GM12878 (cell line): Measurements from ENCODE around the gene NTSR1. TPM values are rescaled to one million over a fixed set of nuclear protein-coding genes. Genes with fewer than 3 reads are reported as not detected.

Source experiments
- ATAC-seq: fragments of 200-7000 bp; cut with Tn5 transposase; 3 replicates; pipeline ENCODE4 v1.9.1; 2020; ENCODE audit warnings: mild to moderate bottlenecking, moderate library complexity
- BruUV-seq: library from RNA; stranded (reverse); fragments of 400-500 nt; replicated peaks from 2 replicates; lab custom pipeline; 2021; lab: Mats Ljungman, UMichigan
- CTCF ChIA-PET: fragments of 300-600 bp; sonication (Branson Sonifier 250); formaldehyde crosslinking; extraction: SDS; loops from one replicate; lab custom pipeline; 2021; ENCODE audit warnings: inconsistent platforms; lab: Yijun Ruan, JAX
- POLR2A ChIA-PET: fragments of 350-600 bp; formaldehyde crosslinking; extraction: SDS; loops from one replicate; lab custom pipeline; 2021; ENCODE audit warnings: inconsistent platforms; lab: Charles Lee
- RAD21 ChIA-PET: fragments of 300-600 bp; sonication (Branson Sonifier 250); formaldehyde crosslinking; loops from one replicate; lab custom pipeline; 2023; ENCODE audit warnings: antibody characterized with exemption; ENCODE audit not compliant: unreplicated experiment; lab: Charles Lee
- SMC1A ChIA-PET: fragments of 300-600 bp; sonication (Branson Sonifier 250); formaldehyde crosslinking; loops from one replicate; lab custom pipeline; 2023; ENCODE audit not compliant: unreplicated experiment, uncharacterized antibody; lab: Charles Lee
- DNase-seq: peaks from one replicate; pipeline ENCODE4 v3.0.0-alpha.2; 2011; ENCODE audit warnings: low read depth, low spot score
- FAIRE-seq: peaks from 3 replicates; lab custom pipeline; 2011; peaks lifted over from hg19 to GRCh38; lab: Jason Lieb, UNC
- H2AFZ ChIP-seq: 2 replicates; pipeline ENCODE4 v1.6.0; 2011; ENCODE audit warnings: low read depth, low read length, control low read depth; ENCODE audit not compliant: control insufficient read depth
- H3K27ac ChIP-seq: 2 replicates; pipeline ENCODE4 v1.5.1; 2011; ENCODE audit warnings: control low read depth; ENCODE audit not compliant: control insufficient read depth, insufficient read depth
- H3K27me3 ChIP-seq, 2 experiments: replicated peaks in 1 of 2; 2 replicates each; pipeline versions ENCODE4 v1.6.0 to v1.6.1; 2011; ENCODE audit warnings: low read length in 1 of 2; ENCODE audit not compliant: control insufficient read depth in 2 of 2, insufficient read depth in 2 of 2
- H3K36me3 ChIP-seq, 2 experiments: 2 replicates each; pipeline ENCODE4 v1.5.1; 2011; ENCODE audit warnings: low read length in 1 of 2; ENCODE audit not compliant: control insufficient read depth in 2 of 2, insufficient read depth in 2 of 2
- H3K4me1 ChIP-seq: 2 replicates; pipeline ENCODE4 v1.6.1; 2011; ENCODE audit warnings: mild to moderate bottlenecking, low read length, moderate library complexity, mixed read lengths; ENCODE audit not compliant: control insufficient read depth, insufficient read depth
- H3K4me2 ChIP-seq: 2 replicates; pipeline ENCODE4 v1.6.0; 2011; ENCODE audit warnings: control low read depth; ENCODE audit not compliant: control insufficient read depth, insufficient read depth
- H3K4me3 ChIP-seq: fragments of 200-600 bp; sonication (generic); 2 replicates; pipeline ENCODE4 v1.5.1; 2016
- H3K79me2 ChIP-seq: 2 replicates; pipeline ENCODE4 v1.6.0; 2011; ENCODE audit warnings: low read length; ENCODE audit not compliant: control insufficient read depth, insufficient read depth
- H3K9ac ChIP-seq: 2 replicates; pipeline ENCODE4 v1.8.0; 2011; ENCODE audit warnings: low read length, control low read depth, mixed read lengths; ENCODE audit not compliant: control insufficient read depth, insufficient read depth
- H3K9me3 ChIP-seq: replicated peaks from 3 replicates; pipeline ENCODE4 v1.5.1; 2011; ENCODE audit warnings: mild to moderate bottlenecking, low read length; ENCODE audit not compliant: control insufficient read depth, insufficient read depth
- H4K20me1 ChIP-seq: 2 replicates; pipeline ENCODE4 v1.6.0; 2011; ENCODE audit not compliant: control insufficient read depth, insufficient read depth
- HCFC1 ChIP-seq: fragments of 150-350 bp; IDR thresholded peaks from 2 replicates; pipeline ENCODE4 v1.6.1; 2014; ENCODE audit warnings: low read length
- IRF4 ChIP-seq: IDR thresholded peaks from 2 replicates; pipeline ENCODE4 v1.6.1; 2011; ENCODE audit warnings: low read depth, low read length
- JUND ChIP-seq: IDR thresholded peaks from 2 replicates; pipeline ENCODE4 v1.6.1; 2012; ENCODE audit warnings: low read depth, mild to moderate bottlenecking, low read length, improper control_type of control experiment, moderate library complexity
- MEF2B ChIP-seq: fragments of 450-650 bp; IDR thresholded peaks from 2 replicates; pipeline ENCODE4 v1.6.1; 2018; ENCODE audit warnings: mild to moderate bottlenecking, moderate library complexity; ENCODE audit not compliant: partially characterized antibody, poor library complexity, severe bottlenecking
- NR2C2 ChIP-seq: IDR thresholded peaks from 2 replicates; pipeline ENCODE4 v1.6.1; 2011; ENCODE audit warnings: borderline replicate concordance, low read depth; ENCODE audit not compliant: control insufficient read depth, insufficient read length
- POLR2A ChIP-seq: IDR thresholded peaks from 2 replicates; pipeline ENCODE4 v1.6.1; 2011; ENCODE audit warnings: low read depth, mild to moderate bottlenecking, low read length
- POLR2AphosphoS5 ChIP-seq: IDR thresholded peaks from 2 replicates; pipeline ENCODE4 v1.6.1; 2011; ENCODE audit warnings: mild to moderate bottlenecking, low read length, inconsistent platforms
- RAD51 ChIP-seq: fragments of 450-650 bp; IDR thresholded peaks from 2 replicates; pipeline ENCODE4 v1.6.1; 2016; ENCODE audit warnings: moderate library complexity, mild to moderate bottlenecking, inconsistent platforms
- SMAD1 ChIP-seq: fragments of 450-650 bp; IDR thresholded peaks from 2 replicates; pipeline ENCODE4 v1.6.1; 2018; ENCODE audit warnings: mild to moderate bottlenecking, low read depth; ENCODE audit not compliant: partially characterized antibody
- SP1 ChIP-seq: IDR thresholded peaks from one replicate; pipeline ENCODE4 v1.6.1; 2011; ENCODE audit warnings: low read depth, low read length
- SREBF2 ChIP-seq: IDR thresholded peaks from 2 replicates; pipeline ENCODE4 v1.6.1; 2012; ENCODE audit warnings: mild to moderate bottlenecking, low read length
- TCF12 ChIP-seq: IDR thresholded peaks from 2 replicates; pipeline ENCODE4 v1.6.1; 2011; ENCODE audit warnings: low read depth, mild to moderate bottlenecking, low read length
- ZNF207 ChIP-seq: fragments of 450-650 bp; IDR thresholded peaks from 2 replicates; pipeline ENCODE4 v1.6.1; 2014; ENCODE audit warnings: antibody characterized with exemption, mild to moderate bottlenecking, borderline replicate concordance
- WGBS: methylation state at CpG from one replicate; pipeline ENCODE4 v1.1.6; 2016; ENCODE audit warnings: low lambda C conversion rate; ENCODE audit not compliant: insufficient replicate concordance, insufficient coverage; ENCODE audit errors: missing lambda C conversion rate; 5-methylcytosine and 5-hydroxymethylcytosine counted together
- in situ Hi-C: fragments of 300-500 bp; cut with MboI; formaldehyde crosslinking; loops from 9 replicates; pipeline ENCODE4 v1.14.3; 2018; ENCODE audit warnings: mixed read lengths
- intact Hi-C: fragments of 100-400 bp; cut with micrococcal nuclease; formaldehyde crosslinking; loops from one replicate; pipeline ENCODE4 v1.14.2; 2022; ENCODE audit not compliant: unreplicated experiment
- polyA plus RNA-seq, 11 experiments: library from polyadenylated mRNA; depleted of rRNA in 4 of 11; unstranded in 6 of 11; stranded (reverse) in 5 of 11; fragments of >200 nt; fragmentation: Nextera tagmentation in 4 of 11; fragmentation: Illumina TruSeq in 1 of 11; extraction: Ambion mirVana in 4 of 11; extraction: Trizol in 1 of 11; gene quantifications; 1 replicate in 1 of 11; 2 replicates in 10 of 11; pipeline versions ENCODE4 v1.2.1 to v1.2.3, GENCODE V29; 2011 to 2016; ENCODE audit warnings: inconsistent platforms in 2 of 11, missing spikeins in 2 of 11, low read depth in 1 of 11
- total RNA-seq, 4 experiments: library from RNA; depleted of rRNA in 3 of 4; stranded (reverse); fragments of >200 nt in 3 of 4; fragmentation: Illumina TruSeq in 1 of 4; extraction: Trizol in 1 of 4; gene quantifications; 2 replicates each; pipeline versions ENCODE4 v1.2.1 to v1.2.3, GENCODE V29; 2013 to 2021
- TF ChIP-seq, protein P1 (sequence below): fragments of 450-650 bp; IDR thresholded peaks from 2 replicates; pipeline ENCODE4 v1.6.1; 2017; ENCODE audit warnings: low read depth, mild to moderate bottlenecking, moderate library complexity
- TF ChIP-seq, protein P2 (sequence below): IDR thresholded peaks from 2 replicates; pipeline ENCODE4 v1.6.1; 2012; ENCODE audit warnings: mild to moderate bottlenecking, low read depth, low read length
- TF ChIP-seq, protein P3 (sequence below): IDR thresholded peaks from 2 replicates; pipeline ENCODE4 v1.6.1; 2011; ENCODE audit warnings: borderline replicate concordance, low read depth, mild to moderate bottlenecking, moderate library complexity, mixed read lengths, low read length; ENCODE audit not compliant: insufficient read depth; ENCODE audit errors: extremely low read length
- TF ChIP-seq, protein P4 (sequence below): fragments of 450-650 bp; IDR thresholded peaks from 2 replicates; pipeline ENCODE4 v1.6.1; 2017; ENCODE audit warnings: mild to moderate bottlenecking

NTSR1 gene
- total and polyA plus RNA-seq, 10 of the 15 experiments (the other 5 are each of a cell fraction or from before 2014, with no cell fraction given): not detected

DNA sequence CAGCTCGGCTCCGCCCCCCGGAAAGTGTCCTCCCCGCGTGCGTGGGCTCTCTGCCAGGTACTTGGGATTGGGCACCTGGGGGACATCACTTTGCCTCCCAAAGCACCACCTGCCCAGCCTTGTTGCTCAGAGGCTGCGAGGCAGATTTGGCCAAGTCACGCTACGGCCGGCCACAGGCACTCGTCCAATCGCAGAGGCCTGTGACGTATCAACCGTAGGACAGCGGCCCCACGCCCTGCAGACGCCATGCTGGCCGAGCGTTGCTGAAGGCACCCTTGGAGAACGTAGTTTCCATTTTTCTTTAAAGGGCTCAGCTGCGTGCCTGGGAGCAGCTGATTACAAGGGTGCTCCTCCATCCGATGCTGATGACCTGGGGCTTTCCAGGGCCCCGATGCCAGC is 3.1 kb downstream of the NTSR1 start (continued):
- TF ChIP-seq, protein P1, sequence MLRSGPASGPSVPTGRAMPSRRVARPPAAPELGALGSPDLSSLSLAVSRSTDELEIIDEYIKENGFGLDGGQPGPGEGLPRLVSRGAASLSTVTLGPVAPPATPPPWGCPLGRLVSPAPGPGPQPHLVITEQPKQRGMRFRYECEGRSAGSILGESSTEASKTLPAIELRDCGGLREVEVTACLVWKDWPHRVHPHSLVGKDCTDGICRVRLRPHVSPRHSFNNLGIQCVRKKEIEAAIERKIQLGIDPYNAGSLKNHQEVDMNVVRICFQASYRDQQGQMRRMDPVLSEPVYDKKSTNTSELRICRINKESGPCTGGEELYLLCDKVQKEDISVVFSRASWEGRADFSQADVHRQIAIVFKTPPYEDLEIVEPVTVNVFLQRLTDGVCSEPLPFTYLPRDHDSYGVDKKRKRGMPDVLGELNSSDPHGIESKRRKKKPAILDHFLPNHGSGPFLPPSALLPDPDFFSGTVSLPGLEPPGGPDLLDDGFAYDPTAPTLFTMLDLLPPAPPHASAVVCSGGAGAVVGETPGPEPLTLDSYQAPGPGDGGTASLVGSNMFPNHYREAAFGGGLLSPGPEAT: no peak
- TF ChIP-seq, protein P2, sequence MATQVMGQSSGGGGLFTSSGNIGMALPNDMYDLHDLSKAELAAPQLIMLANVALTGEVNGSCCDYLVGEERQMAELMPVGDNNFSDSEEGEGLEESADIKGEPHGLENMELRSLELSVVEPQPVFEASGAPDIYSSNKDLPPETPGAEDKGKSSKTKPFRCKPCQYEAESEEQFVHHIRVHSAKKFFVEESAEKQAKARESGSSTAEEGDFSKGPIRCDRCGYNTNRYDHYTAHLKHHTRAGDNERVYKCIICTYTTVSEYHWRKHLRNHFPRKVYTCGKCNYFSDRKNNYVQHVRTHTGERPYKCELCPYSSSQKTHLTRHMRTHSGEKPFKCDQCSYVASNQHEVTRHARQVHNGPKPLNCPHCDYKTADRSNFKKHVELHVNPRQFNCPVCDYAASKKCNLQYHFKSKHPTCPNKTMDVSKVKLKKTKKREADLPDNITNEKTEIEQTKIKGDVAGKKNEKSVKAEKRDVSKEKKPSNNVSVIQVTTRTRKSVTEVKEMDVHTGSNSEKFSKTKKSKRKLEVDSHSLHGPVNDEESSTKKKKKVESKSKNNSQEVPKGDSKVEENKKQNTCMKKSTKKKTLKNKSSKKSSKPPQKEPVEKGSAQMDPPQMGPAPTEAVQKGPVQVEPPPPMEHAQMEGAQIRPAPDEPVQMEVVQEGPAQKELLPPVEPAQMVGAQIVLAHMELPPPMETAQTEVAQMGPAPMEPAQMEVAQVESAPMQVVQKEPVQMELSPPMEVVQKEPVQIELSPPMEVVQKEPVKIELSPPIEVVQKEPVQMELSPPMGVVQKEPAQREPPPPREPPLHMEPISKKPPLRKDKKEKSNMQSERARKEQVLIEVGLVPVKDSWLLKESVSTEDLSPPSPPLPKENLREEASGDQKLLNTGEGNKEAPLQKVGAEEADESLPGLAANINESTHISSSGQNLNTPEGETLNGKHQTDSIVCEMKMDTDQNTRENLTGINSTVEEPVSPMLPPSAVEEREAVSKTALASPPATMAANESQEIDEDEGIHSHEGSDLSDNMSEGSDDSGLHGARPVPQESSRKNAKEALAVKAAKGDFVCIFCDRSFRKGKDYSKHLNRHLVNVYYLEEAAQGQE: no peak
- TF ChIP-seq TCF12 (no peak), RAD51 (no peak), ZNF207 (no peak)

DNA sequence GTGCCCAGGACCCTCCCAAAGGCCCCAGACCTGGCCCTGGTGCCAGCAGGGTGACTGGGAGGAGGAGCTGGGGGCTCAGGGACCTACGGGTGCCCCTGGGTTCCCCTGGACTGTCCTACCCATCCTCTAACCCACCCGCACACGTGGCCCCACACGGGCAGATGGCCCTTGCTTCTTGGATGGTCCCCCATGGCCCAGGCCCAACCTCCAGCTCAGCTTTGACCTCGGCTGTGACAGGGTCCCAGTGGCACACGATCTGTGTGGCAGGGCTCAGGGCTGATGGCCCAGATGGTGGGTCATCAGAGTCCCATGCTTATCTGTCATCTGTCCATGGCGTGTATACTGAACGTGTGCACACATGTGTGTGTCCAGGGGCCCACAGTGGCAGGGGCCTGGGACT is 4.0 kb downstream of the NTSR1 start:
- POLR2A ChIA-PET: no interaction called here
- SMC1A ChIA-PET: no interaction called here
- Histone ChIP-seq H3K27me3 (peaks cover 0 to 7% of the 10 kb centered on the region in 2 experiments; a peak in 3 of 4 replicates), H3K9ac (no peak overlapping the region), H3K36me3 (no peaks in the 10 kb centered on the region), H3K79me2 (no peaks in the 10 kb centered on the region), H3K4me3 (no peak overlapping the region), H3K27ac (no peak overlapping the region), H4K20me1 (no peaks in the 10 kb centered on the region), H3K4me1 (no peaks in the 10 kb centered on the region), H3K9me3 (no peaks in the 10 kb centered on the region), H2AFZ (no peak overlapping the region), H3K4me2 (no peak overlapping the region)
- WGBS: 11% methylated on average over 8 of the region's 8 CpGs
- FAIRE-seq (no peak), ATAC-seq (no peak), DNase-seq (no peak)
- in situ Hi-C loops: no loop called here
- TF ChIP-seq, protein P3, sequence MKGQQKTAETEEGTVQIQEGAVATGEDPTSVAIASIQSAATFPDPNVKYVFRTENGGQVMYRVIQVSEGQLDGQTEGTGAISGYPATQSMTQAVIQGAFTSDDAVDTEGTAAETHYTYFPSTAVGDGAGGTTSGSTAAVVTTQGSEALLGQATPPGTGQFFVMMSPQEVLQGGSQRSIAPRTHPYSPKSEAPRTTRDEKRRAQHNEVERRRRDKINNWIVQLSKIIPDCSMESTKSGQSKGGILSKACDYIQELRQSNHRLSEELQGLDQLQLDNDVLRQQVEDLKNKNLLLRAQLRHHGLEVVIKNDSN: no peak
- TF ChIP-seq IRF4: no peak
- TF ChIP-seq SREBF2: no peak
- TF ChIP-seq ZNF207: no peak
- no peak for TF ChIP-seq SP1
- TF ChIP-seq POLR2A: no peak
- TF ChIP-seq SMAD1: no peak
- TF ChIP-seq JUND: no peak
- no peak for TF ChIP-seq NR2C2
- no peak for TF ChIP-seq POLR2AphosphoS5
- no peak for TF ChIP-seq MEF2B
- no peak for TF ChIP-seq HCFC1
- TF ChIP-seq, protein P4, sequence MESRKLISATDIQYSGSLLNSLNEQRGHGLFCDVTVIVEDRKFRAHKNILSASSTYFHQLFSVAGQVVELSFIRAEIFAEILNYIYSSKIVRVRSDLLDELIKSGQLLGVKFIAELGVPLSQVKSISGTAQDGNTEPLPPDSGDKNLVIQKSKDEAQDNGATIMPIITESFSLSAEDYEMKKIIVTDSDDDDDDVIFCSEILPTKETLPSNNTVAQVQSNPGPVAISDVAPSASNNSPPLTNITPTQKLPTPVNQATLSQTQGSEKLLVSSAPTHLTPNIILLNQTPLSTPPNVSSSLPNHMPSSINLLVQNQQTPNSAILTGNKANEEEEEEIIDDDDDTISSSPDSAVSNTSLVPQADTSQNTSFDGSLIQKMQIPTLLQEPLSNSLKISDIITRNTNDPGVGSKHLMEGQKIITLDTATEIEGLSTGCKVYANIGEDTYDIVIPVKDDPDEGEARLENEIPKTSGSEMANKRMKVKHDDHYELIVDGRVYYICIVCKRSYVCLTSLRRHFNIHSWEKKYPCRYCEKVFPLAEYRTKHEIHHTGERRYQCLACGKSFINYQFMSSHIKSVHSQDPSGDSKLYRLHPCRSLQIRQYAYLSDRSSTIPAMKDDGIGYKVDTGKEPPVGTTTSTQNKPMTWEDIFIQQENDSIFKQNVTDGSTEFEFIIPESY: no peak
- intact Hi-C loops: no loop called here
- CTCF ChIA-PET: no interaction called here
- RAD21 ChIA-PET: no interaction called here
- BruUV-seq: no TSS peak
